PC-3 (cell line): ENCODE results near the gene CRAMP1. TPM values are rescaled to one million over a fixed set of nuclear protein-coding genes. Genes with fewer than 3 reads are reported as not detected.

Experiments
- ATAC-seq: fragments of 200-7000 bp; cut with Tn5 transposase; 2 replicates; pipeline ENCODE4 v1.9.1; 2020; ENCODE audit warnings: mild to moderate bottlenecking, moderate library complexity
- BruUV-seq: library from RNA; stranded (reverse); fragments of 400-500 nt; replicated peaks from 2 replicates; lab custom pipeline; 2021; lab: Mats Ljungman, UMichigan
- CTCF ChIA-PET: fragments of 300-600 bp; sonication (Branson Sonifier 250); formaldehyde crosslinking; loops from one replicate; lab custom pipeline; 2022; ENCODE audit warnings: antibody characterized with exemption; lab: Charles Lee
- POLR2A ChIA-PET: fragments of 300-600 bp; sonication (Branson Sonifier 250); formaldehyde crosslinking; loops from one replicate; lab custom pipeline; 2022; ENCODE audit warnings: antibody characterized with exemption; ENCODE audit not compliant: unreplicated experiment; lab: Charles Lee
- DNase-seq: peaks from one replicate; pipeline ENCODE4 v3.0.0-alpha.2; 2015
- H2AFZ ChIP-seq: fragments of 300-600 bp; sonication (generic); 2 replicates; pipeline ENCODE4 v1.6.0; 2016; ENCODE audit warnings: antibody characterized with exemption, low read length
- H3F3A ChIP-seq: fragments of 300-600 bp; sonication (generic); one replicate; pipeline ENCODE4 v1.6.0; 2017; ENCODE audit warnings: antibody characterized with exemption, low read length, control low read depth, mild to moderate bottlenecking; ENCODE audit not compliant: unreplicated experiment
- H3K27ac ChIP-seq: fragments of 300-600 bp; sonication (generic); 2 replicates; pipeline ENCODE4 v1.5.1; 2016; ENCODE audit warnings: mild to moderate bottlenecking, low read length
- H3K27me3 ChIP-seq: fragments of 300-600 bp; sonication (generic); 2 replicates; pipeline ENCODE4 v1.6.1; 2016; ENCODE audit warnings: low read length, mixed read lengths
- H3K36me3 ChIP-seq: fragments of 300-600 bp; sonication (generic); 2 replicates; pipeline ENCODE4 v1.6.1; 2016; ENCODE audit warnings: low read depth, mixed run types, low read length, mixed read lengths
- H3K4me1 ChIP-seq: fragments of 300-600 bp; sonication (generic); 2 replicates; pipeline ENCODE4 v1.5.1; 2016; ENCODE audit warnings: low read length; ENCODE audit not compliant: insufficient read depth
- H3K4me2 ChIP-seq: fragments of 300-600 bp; sonication (generic); 2 replicates; pipeline ENCODE4 v1.6.0; 2016; ENCODE audit warnings: low read length
- H3K4me3 ChIP-seq: fragments of 300-600 bp; sonication (generic); 2 replicates; pipeline ENCODE4 v1.5.1; 2016; ENCODE audit warnings: mild to moderate bottlenecking, low read length, mixed read lengths
- H3K79me2 ChIP-seq: fragments of 300-600 bp; sonication (generic); 2 replicates; pipeline ENCODE4 v1.6.1; 2017; ENCODE audit warnings: low read length, mixed read lengths
- H3K9ac ChIP-seq: fragments of 300-600 bp; sonication (generic); 2 replicates; pipeline ENCODE4 v1.6.0; 2016; ENCODE audit warnings: mild to moderate bottlenecking, low read length
- H3K9me2 ChIP-seq: fragments of 300-600 bp; sonication (generic); replicated peaks from 2 replicates; pipeline ENCODE4 v1.6.1; 2016; ENCODE audit warnings: mixed run types, low read length, mixed read lengths
- H3K9me3 ChIP-seq: fragments of 300-600 bp; sonication (generic); 2 replicates; pipeline ENCODE4 v1.6.1; 2016; ENCODE audit warnings: low read length, mixed read lengths
- H4K20me1 ChIP-seq: fragments of 300-600 bp; sonication (generic); 2 replicates; pipeline ENCODE4 v1.6.1; 2016; ENCODE audit warnings: low read length, mixed read lengths
- CTCF ChIP-seq: fragments of 300-600 bp; sonication (generic); conservative IDR thresholded peaks from 2 replicates; pipeline ENCODE4 v1.5.1; 2017; ENCODE audit warnings: antibody characterized with exemption, low read depth, mild to moderate bottlenecking, low read length
- EZH2 ChIP-seq: fragments of 300-600 bp; sonication (generic); IDR thresholded peaks from one replicate; pipeline ENCODE4 v1.6.1; 2017; ENCODE audit warnings: antibody characterized with exemption, mild to moderate bottlenecking, low read length; ENCODE audit not compliant: unreplicated experiment
- EZH2phosphoT487 ChIP-seq: fragments of 300-600 bp; sonication (generic); IDR thresholded peaks from 2 replicates; pipeline ENCODE4 v1.6.1; 2018; ENCODE audit warnings: mild to moderate bottlenecking, antibody characterized with exemption, low read length, borderline replicate concordance
- intact Hi-C: fragments of 100-400 bp; cut with micrococcal nuclease; formaldehyde crosslinking; loops from 2 replicates; pipeline ENCODE4 v1.9.0; 2023
- total RNA-seq: library from RNA; depleted of rRNA; stranded (reverse); fragments of >200 nt; gene quantifications from 2 replicates; pipeline ENCODE4 v1.2.3, GENCODE V29; 2014

The CRAMP1 gene
- total RNA-seq, 1 experiment from 2014 or later = 8.5 TPM

GRCh38 chr16:1634541-1634940 is 22.4 kb downstream of the CRAMP1 start:
- no TSS peak for BruUV-seq
- Histone ChIP-seq H3K9ac (no peak overlapping the region), H3F3A (no peaks in the 10 kb centered on the region), H3K79me2 (peaks cover 23% of the 10 kb centered on the region), H2AFZ (no peak overlapping the region), H3K9me2 (no peaks in the 10 kb centered on the region), H3K9me3 (no peaks in the 10 kb centered on the region), H3K36me3 (peaks cover 10% of the 10 kb centered on the region), H3K27me3 (no peaks in the 10 kb centered on the region), H3K27ac (no peak overlapping the region), H3K4me3 (no peak overlapping the region), H3K4me1 (no peaks in the 10 kb centered on the region), H3K4me2 (no peak overlapping the region), H4K20me1 (no peaks in the 10 kb centered on the region)
- no peak for TF ChIP-seq EZH2
- no peak for TF ChIP-seq EZH2phosphoT487
- no peak for TF ChIP-seq CTCF
- POLR2A ChIA-PET = no interaction called here
- intact Hi-C loops = no loop called here
- no peak for ATAC-seq
- CTCF ChIA-PET = interaction anchor here (0.6 kb wide), 1 partner anchor 25 kb away, joined by 4 read pairs; no protein-coding TSS in a partner anchor
- no peak for DNase-seq

GRCh38 chr16:1635070-1635469 is 22.9 kb downstream of the CRAMP1 start:
- POLR2A ChIA-PET = no interaction called here
- DNase-seq (no peak), ATAC-seq (no peak)
- no peaks in the 10 kb centered on the region for H3K4me1 ChIP-seq
- H3K4me3 ChIP-seq = no peak overlapping the region
- peaks cover 10% of the 10 kb centered on the region for H3K36me3 ChIP-seq
- no peaks in the 10 kb centered on the region for H3F3A ChIP-seq
- no peaks in the 10 kb centered on the region for H3K27me3 ChIP-seq
- no TSS peak for BruUV-seq
- no peak overlapping the region for H2AFZ ChIP-seq
- H3K79me2 ChIP-seq = peaks cover 17% of the 10 kb centered on the region
- intact Hi-C loops = no loop called here
- H4K20me1 ChIP-seq = no peaks in the 10 kb centered on the region
- H3K4me2 ChIP-seq = no peak overlapping the region
- H3K9me2 ChIP-seq = no peaks in the 10 kb centered on the region
- no peaks in the 10 kb centered on the region for H3K9me3 ChIP-seq
- H3K9ac ChIP-seq = no peak overlapping the region
- CTCF ChIA-PET = interaction anchor here (0.6 kb wide), 1 partner anchor 25 kb away, joined by 4 read pairs; no protein-coding TSS in a partner anchor
- no peak for TF ChIP-seq EZH2phosphoT487
- no peak overlapping the region for H3K27ac ChIP-seq

GRCh38 chr16:1637526-1637925 is 25.4 kb downstream of the CRAMP1 start:
- Histone ChIP-seq H3K36me3 (peaks cover 10% of the 10 kb centered on the region), H3F3A (no peaks in the 10 kb centered on the region), H3K9me2 (no peaks in the 10 kb centered on the region), H3K4me1 (no peaks in the 10 kb centered on the region), H3K27ac (no peak overlapping the region), H3K9me3 (no peaks in the 10 kb centered on the region), H2AFZ (no peak overlapping the region), H3K4me2 (no peak overlapping the region), H3K9ac (no peak overlapping the region), H3K79me2 (no peaks in the 10 kb centered on the region), H4K20me1 (no peaks in the 10 kb centered on the region), H3K4me3 (no peak overlapping the region), H3K27me3 (no peaks in the 10 kb centered on the region)
- intact Hi-C loops = no loop called here
- ChIA-PET POLR2A (no interaction called here), CTCF (no interaction called here)
- DNase-seq = no peak
- no peak for ATAC-seq
- TF ChIP-seq CTCF (no peak), EZH2 (no peak), EZH2phosphoT487 (no peak)
- no TSS peak for BruUV-seq
